Measurements from ENCODE around the gene MICA. TPM values are rescaled to one million over a fixed set of nuclear protein-coding genes. Genes with fewer than 3 reads are reported as not detected.
"Not testable (repeated sequence)": the region's sequence is repeated elsewhere in the genome, so short reads cannot be mapped to it uniquely, and the experiment has no call there.

Gene MICA
- 28.9 and 34.3 TPM in 2 replicates for total RNA-seq (2014; rRNA removed; shearing (Covaris generic); ENCODE audit: low replicate concordance)

DNA sequence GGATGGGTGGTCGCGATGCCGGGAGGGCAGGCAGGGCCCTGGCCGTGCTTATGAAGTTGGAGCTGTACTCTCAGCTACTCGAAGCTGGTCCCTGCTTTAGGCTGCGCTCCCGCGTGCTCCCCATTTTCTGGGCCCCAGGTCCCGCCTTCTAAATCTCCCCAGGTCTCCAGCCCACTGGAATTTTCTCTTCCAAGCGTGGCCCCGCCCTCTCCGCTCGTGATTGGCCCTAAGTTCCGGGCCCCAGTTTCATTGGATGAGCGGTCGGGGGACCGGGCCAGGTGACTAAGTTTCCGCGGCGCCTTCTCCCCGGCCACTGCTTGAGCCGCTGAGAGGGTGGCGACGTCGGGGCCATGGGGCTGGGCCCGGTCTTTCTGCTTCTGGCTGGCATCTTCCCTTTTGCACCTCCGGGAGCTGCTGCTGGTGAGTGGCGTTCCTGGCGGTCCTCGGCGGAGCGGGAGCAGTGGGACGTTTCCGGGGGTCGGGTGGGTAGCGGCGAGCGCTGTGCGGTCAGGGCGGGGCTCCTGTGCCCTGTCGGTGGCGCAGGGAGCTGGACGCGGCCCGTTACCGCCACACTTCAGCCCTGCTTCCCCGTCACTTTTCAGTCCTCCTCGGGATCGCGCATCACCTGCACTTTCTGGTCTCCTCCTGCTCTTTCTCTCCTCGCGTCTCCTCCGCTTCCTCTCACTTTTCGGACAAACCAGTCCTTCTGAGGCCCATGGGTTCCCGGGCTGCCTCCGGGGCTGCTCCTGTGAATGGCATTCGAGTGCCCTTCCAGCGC is at the start of gene MICA:
TSS of gene MICA (plus strand) at position 313 of the 778 bp plus-strand sequence. CDS start at position 351, 38 bp downstream.
- in situ Hi-C loops (cut with HindIII; ENCODE audit: low pct_unique_long_range_greater_than_20kb, low sequenced_read_pairs) = no loop called here
- DNase-seq (ENCODE audit: low read depth) = peak; percentile 89

- DNase-seq (ENCODE audit: low read depth) = no peak
- in situ Hi-C loops (cut with HindIII; ENCODE audit: low pct_unique_long_range_greater_than_20kb, low sequenced_read_pairs) = no loop called here
Observed at GRCh38 chr6:31354158-31354863, 49.1 kb upstream of the MICA start.

GRCh38 chr6:31354864-31355582 is 48.4 kb upstream of the MICA start:
- in situ Hi-C loops (cut with HindIII; ENCODE audit: low pct_unique_long_range_greater_than_20kb, low sequenced_read_pairs) = no loop called here
- DNase-seq (ENCODE audit: low read depth) = no peak

DNA sequence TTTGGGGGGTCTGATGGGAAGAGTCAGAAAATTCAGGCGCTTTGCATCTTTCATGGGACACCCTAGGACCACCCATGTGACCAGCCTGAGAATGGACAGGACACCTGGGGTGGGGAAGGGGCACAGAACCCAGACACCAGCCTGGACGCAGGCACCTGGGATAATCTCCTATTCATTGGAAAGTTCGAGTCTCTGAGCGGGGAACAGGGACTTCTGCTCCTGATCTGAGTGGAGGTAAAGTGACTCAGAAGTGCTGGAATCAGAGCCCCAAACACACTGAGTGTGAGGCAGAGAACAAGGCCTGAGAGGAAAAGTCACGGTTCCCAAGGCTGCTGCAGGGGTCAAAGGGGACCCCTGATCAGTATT is 47.8 kb upstream of the MICA start:
- in situ Hi-C loops (cut with HindIII; ENCODE audit: low pct_unique_long_range_greater_than_20kb, low sequenced_read_pairs) = no loop called here
- no peak for DNase-seq (ENCODE audit: low read depth)

DNA sequence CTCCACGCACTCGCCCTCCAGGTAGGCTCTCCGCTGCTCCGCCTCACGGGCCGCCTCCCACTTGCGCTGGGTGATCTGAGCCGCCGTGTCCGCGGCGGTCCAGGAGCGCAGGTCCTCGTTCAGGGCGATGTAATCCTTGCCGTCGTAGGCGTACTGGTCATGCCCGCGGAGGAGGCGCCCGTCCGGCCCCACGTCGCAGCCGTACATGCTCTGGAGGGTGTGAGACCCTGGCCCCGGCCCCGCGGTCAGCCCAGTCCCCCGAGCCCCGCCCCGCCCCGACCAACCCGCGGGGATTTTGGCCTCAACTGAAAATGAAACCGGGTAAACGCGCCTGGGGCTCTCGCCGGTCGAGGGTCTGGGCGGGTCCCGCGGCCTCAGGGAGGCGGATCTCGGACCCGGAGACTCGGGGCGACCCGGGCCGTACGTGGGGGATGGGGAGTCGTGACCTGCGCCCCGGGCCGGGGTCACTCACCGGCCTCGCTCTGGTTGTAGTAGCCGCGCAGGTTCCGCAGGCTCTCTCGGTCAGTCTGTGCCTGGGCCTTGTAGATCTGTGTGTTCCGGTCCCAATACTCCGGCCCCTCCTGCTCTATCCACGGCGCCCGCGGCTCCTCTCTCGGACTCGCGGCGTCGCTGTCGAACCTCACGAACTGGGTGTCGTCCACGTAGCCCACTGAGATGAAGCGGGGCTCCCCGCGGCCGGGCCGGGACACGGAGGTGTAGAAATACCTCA is 47.0 kb upstream of the MICA start:
- DNase-seq (ENCODE audit: low read depth) = peak; percentile 8
- in situ Hi-C loops (cut with HindIII; ENCODE audit: low pct_unique_long_range_greater_than_20kb, low sequenced_read_pairs) = no loop called here

- in situ Hi-C loops (cut with HindIII; ENCODE audit: low pct_unique_long_range_greater_than_20kb, low sequenced_read_pairs) = no loop called here
- peak; percentile 86 for DNase-seq (ENCODE audit: low read depth)
Observed at GRCh38 chr6:31356946-31357466, 46.4 kb upstream of the MICA start, which contains the start of gene HLA-B. TSS of gene HLA-B (minus strand) at chr6:31357179. CDS start at chr6:31357158, 21 bp downstream.

GRCh38 chr6:31357886-31358285 is 45.5 kb upstream of the MICA start:
- in situ Hi-C loops (cut with HindIII; ENCODE audit: low pct_unique_long_range_greater_than_20kb, low sequenced_read_pairs) = no loop called here
- no peak for DNase-seq (ENCODE audit: low read depth)

GRCh38 chr6:31358302-31358701 is 45.1 kb upstream of the MICA start:
- DNase-seq (ENCODE audit: low read depth) = no peak
- in situ Hi-C loops (cut with HindIII; ENCODE audit: low pct_unique_long_range_greater_than_20kb, low sequenced_read_pairs) = no loop called here

DNA sequence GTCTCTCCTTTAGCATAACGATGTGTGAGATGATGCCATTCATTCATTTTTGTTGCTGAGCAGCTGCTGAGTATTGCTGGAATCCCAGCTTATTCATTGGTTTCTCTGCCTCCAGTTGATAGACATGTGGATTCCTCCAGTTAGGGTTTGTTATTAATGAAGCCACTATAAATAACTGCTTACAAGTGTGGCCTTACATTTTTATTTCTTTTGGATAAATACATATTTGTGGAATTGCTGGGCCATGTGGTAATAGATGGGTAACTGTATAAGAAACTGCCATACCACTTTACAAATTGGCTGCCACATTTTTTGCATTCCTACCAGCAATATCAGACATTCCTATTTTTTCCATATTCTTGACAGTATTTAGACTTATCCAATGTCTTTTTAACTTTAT is 43.8 kb upstream of the MICA start:
- no peak for DNase-seq (ENCODE audit: low read depth)
- in situ Hi-C loops (cut with HindIII; ENCODE audit: low pct_unique_long_range_greater_than_20kb, low sequenced_read_pairs) = no loop called here

DNA sequence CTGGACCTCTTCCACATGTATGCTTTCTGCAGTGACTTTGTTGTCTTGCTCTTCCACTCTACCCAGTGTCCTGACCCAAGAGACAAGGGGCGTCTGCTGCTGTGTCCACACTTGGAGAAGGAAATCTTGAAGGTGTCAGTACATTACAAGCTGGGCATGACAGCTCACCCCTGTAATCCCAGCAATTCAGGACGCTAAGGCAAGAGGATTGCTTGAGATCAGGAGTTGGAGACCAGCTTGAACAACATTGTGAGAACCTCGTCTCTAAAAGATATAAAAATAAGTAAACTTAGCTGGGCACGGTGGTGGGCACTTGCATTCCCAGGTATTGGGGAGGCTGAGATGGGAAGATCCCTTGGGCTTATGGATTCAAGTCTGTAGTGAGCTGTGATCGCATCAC is 40.6 kb upstream of the MICA start:
- DNase-seq (ENCODE audit: low read depth) = no peak
- in situ Hi-C loops (cut with HindIII; ENCODE audit: low pct_unique_long_range_greater_than_20kb, low sequenced_read_pairs) = no loop called here

DNA sequence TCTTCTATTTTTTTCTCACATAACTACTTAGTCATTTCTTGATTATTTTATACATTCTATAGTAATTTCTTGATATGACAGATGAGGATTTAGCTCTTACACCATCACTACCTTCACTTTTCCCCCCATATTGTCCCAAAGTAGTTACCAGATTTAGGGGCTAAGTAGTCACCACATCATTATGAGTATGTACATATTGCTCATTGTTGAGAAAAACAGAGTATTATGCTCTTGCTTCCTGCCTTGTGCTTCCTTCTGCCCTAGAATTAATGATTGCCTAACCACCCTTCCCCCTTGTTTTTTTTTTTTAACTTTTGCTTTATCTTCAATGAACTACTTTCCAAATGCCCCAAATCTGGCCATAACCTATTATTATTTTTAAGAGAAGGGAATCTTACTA is 39.6 kb upstream of the MICA start:
- no peak for DNase-seq (ENCODE audit: low read depth)
- in situ Hi-C loops (cut with HindIII; ENCODE audit: low pct_unique_long_range_greater_than_20kb, low sequenced_read_pairs) = no loop called here

DNA sequence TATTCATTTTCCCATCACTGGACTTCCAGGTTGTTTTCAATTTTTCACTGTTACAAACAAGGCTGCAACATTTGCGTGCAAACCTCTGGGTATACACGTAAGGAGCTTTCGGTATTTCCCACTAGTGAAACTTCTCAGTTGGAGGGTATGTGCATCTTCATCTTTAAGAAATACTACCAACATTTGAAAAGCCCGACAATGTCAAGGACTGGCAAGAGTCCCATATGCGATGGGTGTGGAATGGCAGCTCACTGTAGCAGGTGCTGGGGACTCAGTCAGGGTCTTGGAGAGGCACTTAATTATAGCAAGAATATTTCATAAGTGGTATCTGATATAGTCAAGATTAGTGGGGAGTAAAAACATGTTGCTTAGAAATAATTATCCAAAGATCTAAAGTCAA is 37.5 kb upstream of the MICA start:
- no peak for DNase-seq (ENCODE audit: low read depth)
- in situ Hi-C loops (cut with HindIII; ENCODE audit: low pct_unique_long_range_greater_than_20kb, low sequenced_read_pairs) = no loop called here

GRCh38 chr6:31366693-31367470 is 36.5 kb upstream of the MICA start:
- in situ Hi-C loops (cut with HindIII; ENCODE audit: low pct_unique_long_range_greater_than_20kb, low sequenced_read_pairs) = no loop called here
- DNase-seq (ENCODE audit: low read depth) = peak; percentile 90

DNA sequence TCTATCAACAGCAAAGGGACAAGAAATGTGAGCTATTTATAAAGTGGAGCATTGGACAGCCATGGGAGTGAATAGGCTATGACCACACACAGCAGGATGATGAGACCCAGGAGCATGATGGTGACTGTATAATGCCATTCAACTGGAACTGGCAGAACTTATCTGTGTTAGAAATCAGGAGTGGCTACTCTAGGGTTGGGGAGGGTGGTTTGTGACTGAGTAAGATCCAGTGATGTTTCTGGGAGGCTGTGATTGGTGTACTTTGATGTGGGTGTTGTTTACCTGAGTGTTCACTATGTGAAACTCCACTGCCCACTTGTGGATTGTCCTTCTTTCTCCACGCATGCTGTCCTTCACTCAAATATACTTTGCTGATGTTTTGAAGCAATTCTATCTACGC is 34.9 kb upstream of the MICA start:
- in situ Hi-C loops (cut with HindIII; ENCODE audit: low pct_unique_long_range_greater_than_20kb, low sequenced_read_pairs) = no loop called here

DNA sequence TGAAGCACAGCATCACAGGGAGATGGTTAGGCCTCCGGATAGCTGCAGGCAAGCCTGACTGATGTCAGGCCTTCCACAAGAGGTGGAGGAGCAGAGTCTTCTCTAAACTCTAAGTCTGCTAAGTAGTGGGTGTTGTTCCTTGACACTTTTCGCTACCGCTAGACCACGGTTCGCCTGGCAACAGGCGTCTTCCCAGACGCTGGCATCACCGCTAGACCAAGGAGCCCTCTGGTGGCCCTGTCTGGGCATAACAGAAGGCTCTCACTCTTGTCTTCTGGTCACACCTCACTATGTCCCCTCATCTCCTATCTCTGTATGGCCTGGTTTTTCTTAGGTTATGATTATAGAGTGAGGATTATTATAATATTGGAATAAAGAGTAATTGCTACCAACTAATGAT is 29.3 kb upstream of the MICA start:
- DNase-seq (ENCODE audit: low read depth); in situ Hi-C loops (cut with HindIII; ENCODE audit: low pct_unique_long_range_greater_than_20kb, low sequenced_read_pairs): not testable (repeated sequence)

More for the DNA sequence above, 34.9 kb upstream of the MICA start:
- DNase-seq (ENCODE audit: low read depth) = peak; percentile 53

GRCh38 chr6:31375699-31376098 is 27.7 kb upstream of the MICA start:
- DNase-seq (ENCODE audit: low read depth) = no peak
- in situ Hi-C loops (cut with HindIII; ENCODE audit: low pct_unique_long_range_greater_than_20kb, low sequenced_read_pairs) = no loop called here

DNA sequence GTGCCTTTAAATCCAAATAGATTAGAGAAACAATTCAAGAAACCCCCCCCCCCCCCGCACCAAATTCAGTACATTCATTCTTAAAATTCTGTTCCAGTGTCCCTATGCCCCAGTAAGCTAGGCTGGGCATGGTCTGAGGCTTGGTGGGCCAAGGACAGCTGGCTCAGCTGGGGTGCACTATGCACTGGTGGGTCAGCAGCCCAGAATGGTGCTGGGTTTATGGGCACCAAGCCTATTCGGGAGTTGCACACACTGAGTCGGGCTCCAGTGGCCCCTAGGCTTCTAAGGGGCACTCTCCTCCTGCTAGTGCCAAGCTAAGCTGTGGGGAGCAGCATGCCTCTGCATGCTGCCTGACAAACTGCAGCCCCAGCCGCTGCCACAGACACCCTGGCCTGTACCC is 26.4 kb upstream of the MICA start:
- no peak for DNase-seq (ENCODE audit: low read depth)
- in situ Hi-C loops (cut with HindIII; ENCODE audit: low pct_unique_long_range_greater_than_20kb, low sequenced_read_pairs) = no loop called here

Data from Caki2 (cell line).